Lung microvascular endothelial cell (primary cell): Measurements from ENCODE around the gene C1orf167. TPM values are rescaled to one million over a fixed set of nuclear protein-coding genes. Genes with fewer than 3 reads are reported as not detected.
A peak's percentile ranks its signal among the peaks of the same experiment; 100 is the strongest.

Experiments used
- DNase-seq, 2 donors: peaks; one replicate each; pipeline versions ENCODE4 v3.0.0 to v3.0.0-alpha.2; 2010; ENCODE audit warnings: low read depth in 2 of 2
- total RNA-seq: library from RNA; depleted of rRNA; stranded (reverse); fragments of >200 nt; gene quantifications from 2 replicates; pipeline ENCODE4 v1.2.1, GENCODE V29; 2014

C1orf167 gene
- total RNA-seq, 1 donor from 2014 or later, result 0.40 TPM

DNA sequence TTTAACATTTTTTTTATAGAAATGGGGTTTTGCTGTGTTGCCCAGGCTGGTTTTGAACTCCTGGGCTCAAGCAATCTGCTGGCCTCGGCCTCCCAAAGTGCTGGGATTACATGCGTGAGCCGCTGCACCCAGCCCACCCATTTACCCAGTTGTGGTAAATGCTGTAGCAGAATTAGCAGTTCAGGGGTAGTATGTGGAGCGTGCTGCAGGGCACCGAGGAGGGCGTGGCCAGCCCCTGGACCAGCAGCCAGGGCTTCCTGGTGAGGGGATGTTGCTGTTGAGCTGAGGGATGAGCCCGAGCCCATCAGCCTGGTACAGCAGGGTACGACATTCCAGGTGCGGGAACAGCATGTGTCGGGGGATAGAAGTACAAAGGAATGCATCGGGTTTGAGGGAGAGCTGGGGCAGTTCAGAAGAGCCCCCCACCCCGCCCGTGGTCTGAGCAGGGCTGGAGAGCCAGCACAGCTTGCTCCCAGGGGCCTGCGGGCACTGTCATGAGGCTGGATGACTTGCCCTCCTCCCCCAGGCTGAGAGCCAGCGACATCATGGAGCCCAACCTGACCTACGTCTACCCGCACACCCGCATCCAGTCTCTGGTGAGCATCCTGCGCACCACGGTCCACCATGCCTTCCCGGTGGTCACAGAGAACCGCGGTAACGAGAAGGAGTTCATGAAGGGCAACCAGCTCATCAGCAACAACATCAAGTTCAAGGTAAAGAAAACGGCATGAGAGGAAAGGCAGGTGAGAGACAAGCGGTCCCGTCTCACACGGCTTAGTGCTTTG lies 73.6 kb downstream of the C1orf167 start:
- DNase-seq, result no peak

DNA sequence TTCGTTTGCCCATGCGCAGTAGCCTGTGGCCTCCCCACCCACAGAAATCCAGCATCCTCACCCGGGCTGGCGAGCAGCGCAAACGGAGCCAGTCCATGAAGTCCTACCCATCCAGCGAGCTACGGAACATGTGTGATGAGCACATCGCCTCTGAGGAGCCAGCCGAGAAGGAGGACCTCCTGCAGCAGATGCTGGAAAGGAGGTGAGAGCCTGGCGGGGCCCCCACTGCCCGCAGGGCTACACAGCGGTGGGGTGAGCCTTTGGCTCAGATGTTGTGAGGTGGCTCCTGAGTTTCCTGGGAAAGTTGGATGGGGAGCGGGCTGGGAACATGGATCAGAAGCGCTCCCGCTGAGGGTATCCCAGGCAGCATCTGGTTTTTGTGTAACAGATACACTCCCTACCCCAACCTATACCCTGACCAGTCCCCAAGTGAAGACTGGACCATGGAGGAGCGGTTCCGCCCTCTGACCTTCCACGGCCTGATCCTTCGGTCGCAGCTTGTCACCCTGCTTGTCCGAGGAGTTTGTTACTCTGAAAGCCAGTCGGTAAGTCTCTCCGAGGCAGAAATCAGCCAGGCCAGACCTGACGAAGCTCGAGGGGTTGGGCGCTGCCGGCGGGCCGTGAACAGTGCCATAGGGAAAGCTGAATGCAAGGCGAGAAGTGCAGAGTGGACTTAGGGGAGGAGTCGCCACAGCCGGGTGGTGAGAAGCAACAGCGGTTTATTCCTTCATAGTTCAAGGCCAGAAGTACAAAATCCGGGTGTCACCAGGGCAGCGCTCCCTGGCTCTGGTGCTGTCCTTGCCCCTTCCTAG lies 75.2 kb downstream of the C1orf167 start:
- no peak for DNase-seq

DNA sequence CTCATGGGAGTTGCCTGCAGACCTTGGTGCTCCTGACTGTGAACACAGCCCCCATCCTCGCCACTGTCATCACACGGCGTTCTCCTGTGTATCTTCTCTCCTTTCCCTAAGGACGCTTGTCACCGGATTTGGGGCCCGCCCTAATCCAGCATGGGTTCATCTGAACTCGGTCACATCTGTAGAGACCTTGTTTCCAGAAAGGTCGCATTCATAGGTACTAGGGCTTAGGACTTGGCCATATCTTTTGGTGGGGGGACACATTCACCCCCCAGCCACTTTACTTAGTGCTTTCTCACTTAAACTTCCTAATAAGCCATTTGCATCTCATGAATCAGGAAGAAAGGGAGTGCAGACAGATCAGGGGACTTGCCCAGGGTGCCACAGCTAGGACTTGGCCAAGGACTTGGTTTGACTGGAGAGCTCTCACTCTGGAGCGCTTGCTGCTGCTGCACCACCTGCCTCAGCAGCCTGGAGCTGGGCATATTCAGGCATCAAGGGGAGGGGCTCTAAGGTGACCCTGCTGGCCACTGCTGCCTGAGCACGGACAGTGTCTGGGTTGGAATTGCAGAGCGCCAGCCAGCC lies 75.9 kb downstream of the C1orf167 start:
- DNase-seq, result no peak

DNA sequence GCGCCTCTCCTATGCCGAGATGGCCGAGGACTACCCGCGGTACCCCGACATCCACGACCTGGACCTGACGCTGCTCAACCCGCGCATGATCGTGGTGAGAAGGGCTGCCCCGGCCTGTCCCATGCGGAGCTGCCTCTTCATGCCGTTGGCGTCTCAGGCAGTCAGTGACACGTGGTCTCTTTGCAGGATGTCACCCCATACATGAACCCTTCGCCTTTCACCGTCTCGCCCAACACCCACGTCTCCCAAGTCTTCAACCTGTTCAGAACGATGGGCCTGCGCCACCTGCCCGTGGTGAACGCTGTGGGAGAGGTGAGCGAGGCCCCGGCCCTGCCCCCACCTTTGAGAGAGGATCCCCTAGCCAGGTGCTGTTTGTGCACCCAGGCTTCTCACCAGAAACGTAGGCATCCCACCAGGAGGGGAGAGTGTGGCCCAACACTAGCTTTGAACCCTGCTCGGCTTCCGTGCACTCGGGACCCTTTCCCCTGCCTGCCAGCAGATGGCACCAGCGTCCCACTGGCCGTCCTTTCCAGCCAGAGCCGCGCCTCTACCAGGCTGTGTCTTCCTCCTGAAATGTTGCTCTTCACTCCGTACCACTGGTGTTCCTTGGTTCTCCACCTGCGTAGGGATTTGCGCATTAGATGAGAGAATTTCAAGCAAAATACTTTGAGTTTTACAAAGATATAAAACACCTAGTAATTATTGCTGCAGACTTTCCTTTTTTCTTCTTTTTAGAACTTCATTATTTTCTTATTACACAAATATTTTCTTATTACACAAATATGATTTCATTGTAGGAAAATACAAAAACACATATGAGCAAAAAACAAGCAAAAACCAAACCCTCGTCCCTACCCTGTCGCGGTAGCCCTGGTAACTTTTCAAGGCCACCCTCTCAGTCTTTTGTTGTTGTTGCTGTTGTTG lies 76.6 kb downstream of the C1orf167 start:
- DNase-seq, result peak; percentile 61 to 79

Other genes starting within 250 kb of the C1orf167 start
- gene FBXO2, start 107.8 kb upstream of the C1orf167 start, total RNA-seq, result 2.2 and 3.5 TPM in 2 replicates
- 7.4 and 9.9 TPM in 2 replicates for gene FBXO44, start 107.3 kb upstream of the C1orf167 start, total RNA-seq
- gene FBXO6, start 98.0 kb upstream of the C1orf167 start, total RNA-seq, result 2.2 and 2.6 TPM in 2 replicates
- 23.0 and 27.7 TPM in 2 replicates for gene MAD2L2, start 81.0 kb upstream of the C1orf167 start, total RNA-seq
- under 0.01 and 0.22 TPM in 2 replicates for gene DRAXIN, start 70.5 kb upstream of the C1orf167 start, total RNA-seq
- gene AGTRAP, start 26.1 kb upstream of the C1orf167 start, total RNA-seq, result 31.4 and 38.5 TPM in 2 replicates
- gene MTHFR, start 43.8 kb downstream of the C1orf167 start, total RNA-seq, result 25.9 and 35.5 TPM in 2 replicates
- 5.2 and 7.5 TPM in 2 replicates for gene CLCN6, start 44.0 kb downstream of the C1orf167 start, total RNA-seq
- gene NPPA, start 85.6 kb downstream of the C1orf167 start, total RNA-seq, result 0.60 TPM in 1 of 2 replicates, not detected in the other
- gene NPPB, start 96.8 kb downstream of the C1orf167 start, total RNA-seq, result not detected in 2 replicates
- 36.2 and 57.3 TPM in 2 replicates for gene KIAA2013, start 164.2 kb downstream of the C1orf167 start, total RNA-seq
- 135 and 141 TPM in 2 replicates for gene PLOD1, start 172.5 kb downstream of the C1orf167 start, total RNA-seq
- 41.0 and 56.5 TPM in 2 replicates for gene MFN2, start 218.3 kb downstream of the C1orf167 start, total RNA-seq